Stimulated activated CD8-positive, alpha-beta memory T cell treated with anti-CD3 and anti-CD28 coated beads, Interleukin-7, amount 100 ng/mL, for 48 hours (primary cell): ENCODE measurements around the gene TBC1D22A.
"Not testable (repeated sequence)": the region's sequence is repeated elsewhere in the genome, so short reads cannot be mapped to it uniquely, and the experiment has no call there.

Experiments
- DNase-seq, 2 donors: peaks; one replicate each; pipeline ENCODE4 v3.0.0-alpha.2; 2020; ENCODE audit warnings: low read depth in 1 of 2; ENCODE audit errors: extremely low read depth in 1 of 2

The TBC1D22A gene

DNA sequence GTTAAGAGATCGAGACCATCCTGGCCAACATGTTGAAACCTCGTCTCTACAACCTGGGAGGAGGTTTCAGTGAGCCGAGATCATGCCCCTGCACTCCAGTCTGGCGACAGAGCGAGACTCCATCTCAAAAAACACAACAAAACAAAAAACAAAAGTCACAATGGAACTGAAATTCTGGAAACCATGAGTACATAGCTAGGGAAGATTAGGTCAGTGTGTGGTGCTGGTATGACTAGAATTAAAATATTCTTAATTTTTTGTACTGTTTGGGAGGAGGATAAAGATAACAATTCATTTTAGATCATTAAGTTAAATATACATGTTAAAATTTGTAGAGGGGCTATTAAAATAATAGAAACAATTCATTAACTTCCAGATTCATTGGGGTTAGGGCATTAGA is 344.4 kb downstream of the TBC1D22A start:
- DNase-seq, result no peak

GRCh38 chr22:47107431-47107830 is 345.0 kb downstream of the TBC1D22A start:
- no peak for DNase-seq

GRCh38 chr22:47110817-47111443 is 348.5 kb downstream of the TBC1D22A start:
- no peak for DNase-seq

GRCh38 chr22:47111626-47112581 is 349.5 kb downstream of the TBC1D22A start:
- DNase-seq, result no peak

DNA sequence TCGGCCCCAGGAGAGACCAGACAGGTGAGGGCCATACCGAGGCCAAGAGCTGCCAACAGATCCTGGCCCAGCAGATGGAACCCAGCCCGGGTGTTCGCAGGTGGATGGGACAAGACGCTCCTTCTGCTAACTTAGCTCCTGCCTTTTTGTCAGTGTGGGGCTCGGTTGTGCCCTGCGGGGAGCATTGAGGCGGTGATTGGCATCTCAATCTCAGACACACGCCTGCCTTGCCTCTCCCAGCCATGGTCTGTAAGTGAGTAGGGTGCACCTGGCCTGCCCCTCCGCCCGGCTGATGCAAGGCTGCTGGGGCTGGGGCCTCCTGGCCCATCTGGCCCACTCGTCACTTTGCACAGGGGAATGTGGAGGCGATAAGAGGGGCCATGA is 350.1 kb downstream of the TBC1D22A start:
- no peak for DNase-seq

DNA sequence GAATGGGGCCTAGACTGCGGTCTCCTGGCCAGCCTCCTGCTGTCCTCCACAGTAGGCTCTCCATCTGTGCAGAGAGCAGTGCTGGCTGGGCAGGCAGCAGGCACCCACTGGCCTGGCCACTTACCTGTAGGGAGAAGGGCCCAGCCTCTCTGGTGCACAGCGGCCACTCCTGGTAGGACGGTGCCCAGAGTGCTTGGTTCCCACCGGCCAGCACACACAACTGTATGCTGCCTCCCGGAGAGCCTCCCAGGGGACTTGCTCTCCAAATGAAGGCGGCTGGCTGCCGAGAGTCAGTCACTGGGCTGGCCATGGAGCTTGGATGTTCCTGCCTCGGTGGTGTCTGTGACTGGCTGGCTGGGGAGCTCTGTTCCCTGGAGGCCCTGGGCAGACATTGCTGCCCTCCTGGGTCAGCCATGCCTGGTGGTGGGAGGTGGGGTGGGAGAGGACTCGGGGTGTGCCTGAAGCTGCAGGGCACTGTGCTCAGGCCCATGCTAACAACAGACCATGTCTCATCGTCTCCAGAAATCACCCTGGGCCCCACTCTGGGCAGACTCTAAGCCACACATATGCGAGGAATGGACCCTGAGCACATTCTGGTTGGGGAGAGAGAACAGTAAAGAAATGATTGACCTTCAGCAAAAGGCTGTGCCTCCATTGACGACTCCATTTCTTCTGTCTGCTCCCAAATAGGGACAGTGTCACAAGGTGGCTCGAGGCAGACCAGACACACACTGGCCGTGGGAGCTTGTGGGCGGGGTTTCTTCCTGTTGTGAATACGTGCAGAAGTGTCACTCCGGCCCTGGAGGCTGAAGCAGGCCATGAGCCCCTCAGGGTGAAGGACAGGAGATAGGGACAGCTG is 350.8 kb downstream of the TBC1D22A start:
- DNase-seq, result no peak

DNA sequence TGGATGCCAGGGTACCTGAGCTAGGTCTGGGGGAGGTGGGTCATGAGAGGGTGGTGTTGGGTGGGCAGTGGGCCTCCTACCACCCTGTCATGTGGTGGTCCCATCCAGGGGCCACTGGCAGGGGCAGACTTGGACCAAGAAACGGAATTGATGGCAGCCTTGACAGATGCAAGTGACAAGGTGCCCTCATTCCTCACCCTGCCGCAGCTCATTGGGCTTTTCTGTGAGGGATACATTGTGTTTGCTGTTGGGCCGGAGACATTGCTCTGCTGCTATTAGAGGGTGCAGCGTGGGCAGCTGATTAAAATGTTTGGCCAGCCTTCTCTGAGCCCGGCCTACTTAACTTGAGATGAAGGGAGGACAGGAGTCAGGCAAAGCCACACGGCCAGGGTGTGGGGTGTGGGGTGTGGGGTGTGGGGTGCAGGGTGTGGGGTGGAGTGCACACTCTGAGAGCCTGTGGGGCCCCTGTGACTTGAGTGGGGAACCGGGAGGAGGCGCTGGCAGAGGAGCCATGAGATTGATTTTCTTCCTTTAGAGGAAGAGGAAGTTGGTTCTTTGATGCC is 351.5 kb downstream of the TBC1D22A start:
- no peak for DNase-seq

- no peak for DNase-seq
Observed at GRCh38 chr22:47114813-47115517, 352.5 kb downstream of the TBC1D22A start.

DNA sequence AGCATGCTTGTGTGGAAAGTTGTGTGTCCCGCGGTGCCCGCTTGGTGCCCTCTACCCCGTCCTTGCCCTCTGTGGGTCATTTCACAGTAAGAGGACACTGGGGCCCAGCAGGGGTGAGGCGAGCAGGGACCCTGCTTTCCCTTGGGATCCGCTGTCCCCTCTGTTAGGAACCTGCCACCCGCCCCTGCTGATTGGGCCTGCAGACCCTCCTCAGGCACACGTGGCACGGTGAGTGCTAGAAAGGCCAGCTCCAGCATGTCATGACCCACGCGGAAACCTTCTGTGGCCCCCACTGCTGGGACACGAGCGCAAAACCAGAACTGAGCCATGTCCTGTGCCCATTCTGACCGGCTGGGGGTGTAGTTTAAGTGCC is 353.1 kb downstream of the TBC1D22A start:
- DNase-seq, result no peak

- no peak for DNase-seq
Observed at GRCh38 chr22:47115921-47116320, 353.5 kb downstream of the TBC1D22A start.

GRCh38 chr22:47116426-47117341 is 354.2 kb downstream of the TBC1D22A start:
- no peak for DNase-seq

DNA sequence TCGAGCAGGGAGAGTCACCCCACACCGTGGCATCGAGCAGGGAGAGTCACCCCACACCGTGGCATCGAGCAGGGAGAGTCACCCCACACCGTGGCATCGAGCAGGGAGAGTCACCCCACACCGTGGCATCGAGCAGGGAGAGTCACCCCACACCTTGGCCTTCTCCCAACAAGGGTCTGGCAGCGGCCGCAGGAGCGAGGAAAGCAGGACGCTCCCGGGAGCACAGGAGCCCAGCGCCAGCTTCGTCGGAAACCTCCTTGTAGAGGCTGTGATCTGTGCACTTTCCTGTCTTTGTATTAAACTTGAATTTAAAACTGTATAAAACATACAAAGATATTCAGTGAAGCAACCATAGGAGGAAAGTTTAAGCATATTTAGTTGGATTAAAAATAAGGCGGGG is 355.0 kb downstream of the TBC1D22A start:
- not testable (repeated sequence) for DNase-seq

- no peak for DNase-seq
Observed at GRCh38 chr22:47119181-47119580, 356.7 kb downstream of the TBC1D22A start.

DNA sequence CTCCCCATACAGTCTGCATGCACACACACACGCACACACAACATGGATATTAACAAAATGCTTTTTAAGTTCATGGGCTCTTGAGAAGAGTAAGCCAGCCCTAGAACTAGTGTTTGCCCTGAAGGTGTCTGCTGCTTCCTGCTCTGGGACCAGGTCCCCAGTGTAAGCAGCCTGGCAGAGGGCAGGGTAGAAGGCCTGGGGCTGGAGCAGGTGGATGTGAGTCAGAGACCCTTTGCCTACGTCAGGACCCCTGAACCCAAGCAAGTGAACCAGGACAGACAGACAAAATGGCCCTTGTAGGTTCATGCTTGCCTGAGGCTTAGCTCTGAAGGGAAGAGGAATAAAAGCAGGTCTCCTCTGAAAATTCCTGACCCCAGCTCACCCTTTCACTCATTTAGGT is 357.9 kb downstream of the TBC1D22A start:
- DNase-seq, result no peak

GRCh38 chr22:47121791-47122190 is 359.3 kb downstream of the TBC1D22A start:
- no peak for DNase-seq

DNA sequence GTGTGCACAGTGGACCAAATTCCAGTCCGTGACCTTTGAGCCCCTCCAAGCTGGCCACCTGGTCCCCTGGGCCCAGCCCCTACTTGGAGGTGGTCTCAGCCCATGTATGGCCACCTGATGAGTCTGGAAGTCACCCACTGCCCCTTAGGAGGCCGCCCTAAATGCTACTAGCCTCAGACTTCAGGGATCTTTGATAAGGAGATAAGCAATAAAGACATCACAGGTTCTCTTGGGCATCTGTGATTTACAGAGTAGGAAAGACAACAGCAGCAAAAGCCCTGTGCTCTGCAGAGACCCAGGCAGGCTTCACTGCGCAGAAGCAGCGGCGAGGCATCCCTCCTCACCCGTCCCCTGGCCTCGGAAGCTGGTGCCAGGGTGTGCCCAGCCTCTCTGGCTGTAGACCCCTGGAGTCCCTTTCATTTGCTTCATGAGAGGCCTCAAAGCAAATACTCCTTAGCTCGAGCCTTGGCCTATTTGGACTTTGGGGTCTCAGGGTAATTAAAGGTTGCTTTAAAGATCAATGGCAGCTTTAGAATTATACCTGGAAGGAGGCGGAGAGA is 360.1 kb downstream of the TBC1D22A start:
- no peak for DNase-seq

DNA sequence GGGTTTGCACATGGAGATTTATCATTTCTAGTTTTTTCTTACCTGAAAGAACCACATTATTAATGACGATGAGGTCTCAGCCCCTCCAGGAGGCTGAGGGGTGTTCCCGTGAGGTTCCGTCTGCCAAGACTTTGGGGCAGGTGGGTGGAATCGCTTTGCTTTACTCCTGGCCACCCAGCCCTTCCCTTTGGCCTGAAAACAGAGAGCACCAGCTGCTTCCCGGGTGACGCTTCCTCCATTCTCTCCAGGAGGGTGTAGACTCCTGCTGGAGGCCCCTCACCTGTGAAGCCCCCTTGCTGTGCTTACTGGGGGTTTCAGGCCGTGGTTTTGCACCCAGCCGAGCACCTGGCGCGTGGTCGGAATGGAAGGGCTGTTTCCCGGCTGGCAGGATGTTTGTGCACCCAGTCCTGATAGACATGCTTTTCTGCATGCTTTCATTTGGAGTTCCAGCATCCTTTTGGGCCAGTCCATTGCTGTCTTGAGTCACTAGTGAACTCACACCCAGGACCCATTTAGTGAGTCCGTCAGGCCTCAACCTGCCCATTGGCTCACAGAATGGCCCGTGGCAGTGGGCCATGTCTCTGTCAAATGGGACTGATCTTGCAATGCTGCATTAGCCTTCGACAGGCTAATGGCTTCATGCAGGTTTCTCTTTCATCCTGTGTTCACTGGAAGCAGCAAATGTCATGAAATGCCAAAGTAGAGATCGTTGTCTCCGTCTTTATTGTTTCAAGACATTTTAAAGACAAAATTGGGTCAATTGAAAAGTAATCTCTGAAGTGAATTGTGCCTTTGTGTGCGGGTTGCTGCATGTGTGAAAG is 360.8 kb downstream of the TBC1D22A start:
- no peak for DNase-seq

DNA sequence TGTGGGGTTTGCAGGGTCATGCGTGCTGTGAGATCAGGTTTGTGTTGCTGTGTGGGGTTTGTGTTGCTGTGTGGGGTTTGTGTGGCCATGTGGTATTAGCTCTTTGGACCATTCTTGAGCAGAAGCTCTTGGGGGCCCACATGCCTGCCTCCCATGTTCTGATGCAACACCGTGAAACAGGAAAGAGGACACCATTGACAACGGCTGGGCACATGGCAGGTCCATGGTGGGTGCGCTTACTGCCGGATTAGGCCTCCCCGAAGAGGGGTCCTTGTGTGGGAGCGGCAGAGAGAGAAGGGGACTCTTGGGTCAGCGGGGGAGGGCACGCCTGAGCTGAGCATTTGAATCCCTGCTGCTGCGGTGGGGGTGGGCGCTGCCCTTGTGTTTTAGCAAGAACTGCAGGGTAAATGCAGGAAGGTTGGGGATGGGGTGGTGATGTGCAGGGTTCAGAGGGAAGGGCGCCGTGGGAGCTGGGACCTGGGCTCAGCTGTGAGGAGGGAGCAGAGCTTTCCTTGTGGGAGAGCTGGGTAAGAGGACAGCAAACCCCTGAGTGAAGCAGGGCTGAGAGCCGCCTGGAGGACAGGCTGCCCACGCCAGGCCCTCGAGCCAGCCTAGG is 361.5 kb downstream of the TBC1D22A start:
- DNase-seq, result no peak
